IMR-90 (cell line): Measurements from ENCODE around the gene NFKBIA. TPM values are rescaled to one million over a fixed set of nuclear protein-coding genes. Genes with fewer than 3 reads are reported as not detected.

Experiments
- ATAC-seq: fragments of 200-7000 bp; cut with Tn5 transposase; 2 replicates; pipeline ENCODE4 v1.9.1; 2020; ENCODE audit warnings: low read depth, mild to moderate bottlenecking, moderate library complexity
- BruUV-seq: library from RNA; stranded (reverse); fragments of 400-500 nt; replicated peaks from 2 replicates; lab custom pipeline; 2021; lab: Mats Ljungman, UMichigan
- CTCF ChIA-PET: fragments of 300-600 bp; formaldehyde crosslinking; extraction: SDS; loops from one replicate; lab custom pipeline; 2021; ENCODE audit warnings: antibody characterized with exemption; lab: Yijun Ruan, JAX
- POLR2A ChIA-PET: fragments of 300-600 bp; sonication (Branson Sonifier 250); formaldehyde crosslinking; loops from one replicate; lab custom pipeline; 2022; ENCODE audit warnings: antibody characterized with exemption; ENCODE audit not compliant: unreplicated experiment; lab: Charles Lee
- DNase-seq: peaks from one replicate; pipeline ENCODE4 v3.0.0; 2013
- H2AFZ ChIP-seq: replicated peaks from 2 replicates; pipeline ENCODE3; 2013; ENCODE audit warnings: low read length, mild to moderate bottlenecking; ENCODE audit not compliant: poor library complexity
- H2AK5ac ChIP-seq: 2 replicates; pipeline ENCODE4 v1.6.1; 2013; ENCODE audit warnings: low read depth, low read length, inconsistent platforms
- H2AK9ac ChIP-seq: replicated peaks from 2 replicates; pipeline ENCODE3; 2013; ENCODE audit warnings: mild to moderate bottlenecking, low read depth, low read length, moderate library complexity; ENCODE audit not compliant: poor library complexity
- H2BK120ac ChIP-seq: 2 replicates; pipeline ENCODE4 v1.6.1; 2013; ENCODE audit warnings: low read depth, low read length, inconsistent platforms
- H2BK15ac ChIP-seq: 3 replicates; pipeline ENCODE4 v1.6.1; 2013; ENCODE audit warnings: low read depth, low read length, inconsistent platforms
- H2BK20ac ChIP-seq: 2 replicates; pipeline ENCODE4 v1.6.1; 2013; ENCODE audit warnings: low read depth, mild to moderate bottlenecking, inconsistent platforms, low read length, moderate library complexity
- H2BK5ac ChIP-seq: 2 replicates; pipeline ENCODE4 v1.6.1; 2013; ENCODE audit warnings: mild to moderate bottlenecking, low read depth, low read length, inconsistent platforms; ENCODE audit not compliant: poor library complexity, severe bottlenecking
- H3K14ac ChIP-seq: replicated peaks from 2 replicates; pipeline ENCODE4 v1.6.1; 2013; ENCODE audit warnings: low read depth, low read length, inconsistent platforms
- H3K18ac ChIP-seq: 2 replicates; pipeline ENCODE4 v1.6.1; 2013; ENCODE audit warnings: low read depth, low read length, control low read depth
- H3K23ac ChIP-seq: 2 replicates; pipeline ENCODE4 v1.6.1; 2013; ENCODE audit warnings: low read depth, low read length, inconsistent platforms
- H3K27ac ChIP-seq: 2 replicates; pipeline ENCODE4 v1.5.1; 2013; ENCODE audit warnings: mild to moderate bottlenecking, control low read depth, low read length; ENCODE audit not compliant: insufficient read depth
- H3K27me3 ChIP-seq: 2 replicates; pipeline ENCODE4 v1.6.1; 2013; ENCODE audit warnings: low read length; ENCODE audit not compliant: control insufficient read depth, insufficient read depth
- H3K36me3 ChIP-seq: 2 replicates; pipeline ENCODE4 v1.6.1; 2013; ENCODE audit warnings: low read length, mixed read lengths; ENCODE audit not compliant: control insufficient read depth, insufficient read depth
- H3K4ac ChIP-seq: 2 replicates; pipeline ENCODE4 v1.6.1; 2013; ENCODE audit warnings: low read depth, low read length, inconsistent platforms
- H3K4me1 ChIP-seq: 2 replicates; pipeline ENCODE4 v1.6.1; 2013; ENCODE audit warnings: low read length, mixed read lengths; ENCODE audit not compliant: control insufficient read depth, insufficient read depth
- H3K4me2 ChIP-seq: 2 replicates; pipeline ENCODE4 v1.6.1; 2013; ENCODE audit warnings: low read depth, mild to moderate bottlenecking, control low read depth, low read length, moderate library complexity
- H3K4me3 ChIP-seq: 2 replicates; pipeline ENCODE4 v1.5.1; 2013; ENCODE audit warnings: low read depth, mild to moderate bottlenecking, control low read depth, low read length, moderate library complexity; ENCODE audit not compliant: insufficient read depth
- H3K56ac ChIP-seq: 2 replicates; pipeline ENCODE4 v1.6.1; 2013; ENCODE audit warnings: low read length, inconsistent platforms; ENCODE audit not compliant: insufficient read depth; ENCODE audit errors: extremely low read depth
- H3K79me1 ChIP-seq, 2 experiments: 2 replicates each; pipeline ENCODE4 v1.6.1; 2013; ENCODE audit warnings: low read length in 2 of 2, inconsistent platforms in 1 of 2, low read depth in 1 of 2
- H3K9ac ChIP-seq: 2 replicates; pipeline ENCODE4 v1.6.1; 2013; ENCODE audit warnings: low read depth, low read length, control low read depth
- H3K9me1 ChIP-seq: 2 replicates; pipeline ENCODE4 v1.6.1; 2013; ENCODE audit warnings: low read length, inconsistent platforms; ENCODE audit not compliant: insufficient read depth
- H3K9me3 ChIP-seq: 2 replicates; pipeline ENCODE4 v1.6.1; 2013; ENCODE audit warnings: low read length; ENCODE audit not compliant: control insufficient read depth, insufficient read depth
- H4K20me1 ChIP-seq: 2 replicates; pipeline ENCODE4 v1.6.1; 2013; ENCODE audit warnings: low read length, inconsistent platforms; ENCODE audit not compliant: insufficient read depth
- H4K5ac ChIP-seq: 2 replicates; pipeline ENCODE4 v1.6.1; 2013; ENCODE audit warnings: mild to moderate bottlenecking, low read depth, low read length, control low read depth
- H4K8ac ChIP-seq, 2 experiments: 2 replicates each; pipeline ENCODE4 v1.6.1; 2013; ENCODE audit warnings: low read depth in 2 of 2, low read length in 2 of 2, control low read depth in 1 of 2, inconsistent platforms in 1 of 2
- H4K91ac ChIP-seq: 2 replicates; pipeline ENCODE4 v1.6.1; 2013; ENCODE audit warnings: low read depth, low read length, inconsistent platforms; ENCODE audit not compliant: insufficient read depth
- BHLHE40 ChIP-seq: fragments of 150-350 bp; IDR thresholded peaks from 2 replicates; pipeline ENCODE4 v1.6.1; 2016; ENCODE audit warnings: mild to moderate bottlenecking, low read depth, low read length
- CEBPB ChIP-seq: IDR thresholded peaks from 2 replicates; pipeline ENCODE4 v1.6.1; 2012; ENCODE audit warnings: low read depth, low read length, improper control_type of control experiment
- CHD1 ChIP-seq: IDR thresholded peaks from 2 replicates; pipeline ENCODE4 v1.6.1; 2012; ENCODE audit warnings: low read depth, low read length, improper control_type of control experiment
- ELK1 ChIP-seq: fragments of 150-350 bp; IDR thresholded peaks from 2 replicates; pipeline ENCODE4 v1.6.1; 2016; ENCODE audit warnings: low read depth, mild to moderate bottlenecking, low read length, moderate library complexity, borderline replicate concordance
- FOS ChIP-seq: fragments of 150-350 bp; IDR thresholded peaks from 2 replicates; pipeline ENCODE4 v1.6.1; 2016; ENCODE audit warnings: low read depth, low read length
- MAFK ChIP-seq: IDR thresholded peaks from 2 replicates; pipeline ENCODE4 v1.6.1; 2012; ENCODE audit warnings: low read depth, low read length, improper control_type of control experiment
- MAZ ChIP-seq: IDR thresholded peaks from 2 replicates; pipeline ENCODE4 v1.6.1; 2012; ENCODE audit warnings: low read depth, mild to moderate bottlenecking, low read length, improper control_type of control experiment, moderate library complexity, borderline replicate concordance
- MXI1 ChIP-seq: IDR thresholded peaks from 2 replicates; pipeline ENCODE4 v1.6.1; 2012; ENCODE audit warnings: low read depth, mild to moderate bottlenecking, low read length, moderate library complexity, borderline replicate concordance
- RFX5 ChIP-seq: IDR thresholded peaks from 2 replicates; pipeline ENCODE4 v1.8.0; 2012; ENCODE audit warnings: low read depth, mild to moderate bottlenecking, low read length, moderate library complexity
- WGBS, 2 experiments: methylation state at CpG; one replicate each; pipeline versions ENCODE4 v1.1.5 to v1.1.7; 2013; ENCODE audit warnings: missing lambda C conversion rate in 2 of 2; ENCODE audit not compliant: insufficient read length in 1 of 2; ENCODE audit errors: extremely low coverage in 2 of 2; 5-methylcytosine and 5-hydroxymethylcytosine counted together
- dilution Hi-C: fragments of 300-500 bp; cut with HindIII; formaldehyde crosslinking; loops from one replicate; pipeline ENCODE4 v1.14.3; 2018; ENCODE audit warnings: low sequenced_read_pairs; ENCODE audit not compliant: unreplicated experiment
- in situ Hi-C: fragments of 300-500 bp; cut with MboI; formaldehyde crosslinking; loops from 3 replicates; pipeline ENCODE4 v1.14.3; 2019; ENCODE audit warnings: low sequenced_read_pairs, inconsistent platforms, mixed read lengths
- intact Hi-C: fragments of 100-400 bp; cut with micrococcal nuclease; formaldehyde crosslinking; loops from 2 replicates; pipeline ENCODE4 v1.10.0; 2022
- polyA plus RNA-seq, 3 experiments: library from polyadenylated mRNA; depleted of rRNA; stranded (reverse); fragments of >200 nt; gene quantifications; 2 replicates each; pipeline ENCODE4 v1.2.3, GENCODE V29; 2012; ENCODE audit warnings: low replicate concordance in 1 of 3
- total RNA-seq: library from RNA; depleted of rRNA; stranded (reverse); fragments of >200 nt; gene quantifications from 2 replicates; pipeline ENCODE4 v1.2.3, GENCODE V29; 2012

NFKBIA gene
- total and polyA plus RNA-seq, 2 of the 4 experiments (the other 2 are of a cell fraction) = 71.1 to 97.1 TPM

- no CpG with 5 or more reads among the region's 2 CpGs for WGBS, 2 experiments
- Histone ChIP-seq H3K18ac (peak overlapping the region; percentile 63; the same call in 1 of the 2 replicates), H3K4ac (0 out of 2 replicates have a peak overlapping the region, but pooled peaks have one; percentile 24), H3K14ac (peak overlapping the region; percentile 39; the same call in 1 of the 2 replicates), H3K4me2 (no peak overlapping the region), H3K9ac (no peak overlapping the region), H2AK5ac (0 out of 2 replicates have a peak overlapping the region, but pooled peaks have one; percentile 0), H3K79me1 (0 out of 4 replicates have a peak, but pooled peaks cover 0 to 4% of the 10 kb centered on the region in 2 experiments), H2BK5ac (peak overlapping the region; percentile 12), H4K91ac (peak overlapping the region; percentile 66; the same call in 1 of the 2 replicates), H3K27ac (no peak overlapping the region), H2BK20ac (no peak overlapping the region), H2BK120ac (peak overlapping the region; percentile 10; the same call in 1 of the 2 replicates), H3K9me3 (peaks cover 5% of the 10 kb centered on the region), H2BK15ac (no peak overlapping the region), H3K4me1 (peaks cover 34% of the 10 kb centered on the region), H3K4me3 (no peak overlapping the region), H4K8ac (peak overlapping the region in 1 of 2 experiments; percentile 53; a peak in 1 of 4 replicates), H3K56ac (no peak overlapping the region), H3K36me3 (no peaks in the 10 kb centered on the region), H4K20me1 (no peaks in the 10 kb centered on the region), H3K9me1 (peaks cover 26% of the 10 kb centered on the region), H2AK9ac (no peak overlapping the region), H2AFZ (peak overlapping the region; percentile 74), H3K23ac (0 out of 2 replicates have a peak overlapping the region, but pooled peaks have one; percentile 42), H3K27me3 (no peaks in the 10 kb centered on the region), H4K5ac (no peak overlapping the region; the same call in 1 of the 2 replicates)
- in situ Hi-C loops = no loop called here
- DNase-seq (no peak), ATAC-seq (no peak)
- TF ChIP-seq MAFK (no peak), ELK1 (no peak), RFX5 (no peak), CHD1 (no peak), MXI1 (no peak), MAZ (no peak), BHLHE40 (no peak), FOS (no peak), CEBPB (no peak)
- dilution Hi-C loops = no loop called here
- intact Hi-C loops = no loop called here
- POLR2A ChIA-PET = no interaction called here
- CTCF ChIA-PET = no interaction called here
- no TSS peak for BruUV-seq
Observed at GRCh38 chr14:35368139-35368460, 36.4 kb downstream of the NFKBIA start.
